Stimulated activated naive B cell treated with anti-CD40 and anti-IgM and Interleukin-4, amounts not matched to agents 10 μg/mL and 1 μg/mL and 100 μg/mL, for 72 hours (primary cell): ENCODE measurements around the gene DNAJC2.
"Not testable (repeated sequence)": the region's sequence is repeated elsewhere in the genome, so short reads cannot be mapped to it uniquely, and the experiment has no call there.

Source experiments
- ATAC-seq, 2 donors: fragments of 150-1000 bp; cut with Tn5 transposase; replicated peaks; 2 replicates each; pipeline ENCODE4 v1.10.0; 2021; ENCODE audit warnings: moderate library complexity in 1 of 2
- DNase-seq: peaks from one replicate; pipeline ENCODE4 v3.0.0; 2021
- H3K27ac Mint-ChIP-seq: one replicate; pipeline ENCODE4 v1.8.0; 2022; ENCODE audit warnings: mild to moderate bottlenecking, mixed read lengths
- H3K27me3 Mint-ChIP-seq, 2 donors: one replicate each; pipeline ENCODE4 v1.8.0; 2022; ENCODE audit warnings: mixed read lengths in 2 of 2
- H3K36me3 Mint-ChIP-seq, 2 donors: one replicate each; pipeline ENCODE4 v1.8.0; 2022; ENCODE audit warnings: mixed read lengths in 2 of 2, mild to moderate bottlenecking in 1 of 2
- H3K4me1 Mint-ChIP-seq, 2 donors: one replicate each; pipeline ENCODE4 v1.8.0; 2022; ENCODE audit warnings: mixed read lengths in 2 of 2, mild to moderate bottlenecking in 1 of 2
- H3K4me3 Mint-ChIP-seq, 2 donors: one replicate each; pipeline ENCODE4 v1.8.0; 2022; ENCODE audit warnings: mild to moderate bottlenecking in 2 of 2, mixed read lengths in 2 of 2, moderate library complexity in 1 of 2
- H3K9me3 Mint-ChIP-seq, 2 donors: one replicate each; pipeline ENCODE4 v1.8.0; 2022; ENCODE audit warnings: mixed read lengths in 2 of 2, mild to moderate bottlenecking in 1 of 2

DNAJC2 gene

DNA sequence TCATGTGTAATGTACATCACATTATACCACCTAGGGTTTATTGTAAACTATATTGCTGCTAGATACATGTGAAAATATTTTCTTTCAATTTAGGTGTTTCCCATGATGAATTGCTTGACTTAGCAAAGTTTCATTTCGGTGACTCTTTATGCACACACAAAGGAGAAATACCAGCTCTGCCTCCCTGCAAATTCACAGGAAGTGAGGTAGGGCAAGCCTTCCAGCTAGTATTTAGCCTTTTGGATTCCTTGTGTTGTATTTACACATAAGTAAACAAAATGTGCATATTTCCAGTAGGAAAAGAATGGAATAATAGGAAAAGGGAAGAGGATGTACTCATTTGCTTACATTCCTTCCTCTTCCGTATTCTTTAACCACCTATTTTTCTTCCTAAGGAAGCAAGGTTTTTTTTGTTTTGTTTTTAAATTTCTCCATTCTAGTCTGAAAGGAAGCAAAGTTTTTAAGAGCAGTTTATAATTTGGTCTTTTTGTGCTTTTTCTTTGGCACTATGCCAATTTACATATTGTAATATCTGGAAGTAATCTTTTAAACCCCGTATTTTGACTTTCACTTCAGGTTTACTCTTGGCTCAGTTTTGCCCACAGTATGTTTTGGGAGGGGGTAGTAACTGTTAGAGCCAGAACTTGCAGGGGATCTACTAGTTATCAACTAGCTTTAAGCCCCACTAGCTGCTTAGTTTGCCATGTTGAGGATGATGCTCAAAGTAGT lies 36.9 kb downstream of the DNAJC2 start:
- ATAC-seq (no peak), DNase-seq (no peak)
- Mint-ChIP-seq H3K9me3 (no peaks in the 10 kb centered on the region), H3K27ac (peak overlapping the region; percentile 51), H3K27me3 (no peaks in the 10 kb centered on the region), H3K4me1 (peaks cover 3 to 9% of the 10 kb centered on the region in 2 donors), H3K4me3 (no peak overlapping the region), H3K36me3 (peaks cover 20 to 26% of the 10 kb centered on the region in 2 donors)

DNA sequence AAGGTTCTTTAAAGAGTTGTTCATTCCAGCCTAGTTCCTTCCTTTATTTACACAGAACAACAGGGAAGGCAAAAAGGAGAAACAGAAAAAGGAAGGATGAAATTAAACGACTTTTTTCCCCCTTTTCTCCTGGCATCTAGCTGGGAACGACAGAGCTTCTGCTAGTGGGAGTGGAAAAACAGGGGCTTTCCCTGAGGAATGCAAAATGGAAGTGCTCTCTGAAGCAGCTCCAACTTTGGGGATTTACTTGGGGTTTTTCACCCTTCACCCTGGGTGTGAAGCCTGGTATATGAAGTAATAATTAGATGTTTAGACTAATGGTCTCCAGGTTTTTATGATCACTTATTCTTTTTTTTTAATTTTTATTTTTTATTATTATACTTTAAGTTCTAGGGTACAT lies 43.1 kb downstream of the DNAJC2 start:
- Mint-ChIP-seq H3K4me1 (peaks cover 16 to 24% of the 10 kb centered on the region in 2 donors), H3K4me3 (no peak overlapping the region)

GRCh38 chr7:103299660-103300059 lies 44.9 kb downstream of the DNAJC2 start:
- H3K27ac Mint-ChIP-seq, result no peak overlapping the region
- H3K27me3 Mint-ChIP-seq, result no peaks in the 10 kb centered on the region
- H3K9me3 Mint-ChIP-seq, result no peaks in the 10 kb centered on the region
- ATAC-seq, result no peak
- H3K4me3 Mint-ChIP-seq, result no peak overlapping the region
- H3K4me1 Mint-ChIP-seq, result peaks cover 18 to 31% of the 10 kb centered on the region in 2 donors
- DNase-seq, result no peak
- H3K36me3 Mint-ChIP-seq, result peaks cover 9 to 21% of the 10 kb centered on the region in 2 donors

More for the DNA sequence above, 43.1 kb downstream of the DNAJC2 start:
- Mint-ChIP-seq H3K27ac (peak overlapping the region; percentile 76), H3K9me3 (no peaks in the 10 kb centered on the region), H3K36me3 (peaks cover 14 to 21% of the 10 kb centered on the region in 2 donors), H3K27me3 (no peaks in the 10 kb centered on the region)
- DNase-seq (no peak), ATAC-seq (no peak)

DNA sequence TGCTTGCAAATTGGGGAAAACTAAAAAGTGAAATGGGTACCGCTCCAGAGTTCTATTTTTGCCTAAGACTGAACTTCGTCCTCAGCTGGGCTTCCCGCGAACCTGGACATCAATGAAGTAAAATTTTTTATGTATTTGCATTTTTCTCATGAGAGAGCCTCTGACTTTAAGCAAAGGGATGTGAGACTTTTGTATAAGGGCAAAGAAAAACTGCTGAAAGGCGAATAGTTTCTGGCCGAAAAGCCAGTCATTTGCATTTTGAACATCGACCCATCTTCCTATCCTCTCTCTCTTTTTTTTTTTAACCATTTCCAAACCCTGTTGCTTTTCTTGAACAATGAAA lies 46.8 kb downstream of the DNAJC2 start:
- DNase-seq (no peak), ATAC-seq (no peak)
- Mint-ChIP-seq H3K27me3 (peaks cover 0 to 6% of the 10 kb centered on the region in 2 donors), H3K27ac (peak overlapping the region; percentile 97), H3K4me1 (peaks cover 16 to 31% of the 10 kb centered on the region in 2 donors), H3K36me3 (peaks cover 3 to 13% of the 10 kb centered on the region in 2 donors), H3K9me3 (no peaks in the 10 kb centered on the region), H3K4me3 (peak overlapping the region; percentile 81 to 87)

DNA sequence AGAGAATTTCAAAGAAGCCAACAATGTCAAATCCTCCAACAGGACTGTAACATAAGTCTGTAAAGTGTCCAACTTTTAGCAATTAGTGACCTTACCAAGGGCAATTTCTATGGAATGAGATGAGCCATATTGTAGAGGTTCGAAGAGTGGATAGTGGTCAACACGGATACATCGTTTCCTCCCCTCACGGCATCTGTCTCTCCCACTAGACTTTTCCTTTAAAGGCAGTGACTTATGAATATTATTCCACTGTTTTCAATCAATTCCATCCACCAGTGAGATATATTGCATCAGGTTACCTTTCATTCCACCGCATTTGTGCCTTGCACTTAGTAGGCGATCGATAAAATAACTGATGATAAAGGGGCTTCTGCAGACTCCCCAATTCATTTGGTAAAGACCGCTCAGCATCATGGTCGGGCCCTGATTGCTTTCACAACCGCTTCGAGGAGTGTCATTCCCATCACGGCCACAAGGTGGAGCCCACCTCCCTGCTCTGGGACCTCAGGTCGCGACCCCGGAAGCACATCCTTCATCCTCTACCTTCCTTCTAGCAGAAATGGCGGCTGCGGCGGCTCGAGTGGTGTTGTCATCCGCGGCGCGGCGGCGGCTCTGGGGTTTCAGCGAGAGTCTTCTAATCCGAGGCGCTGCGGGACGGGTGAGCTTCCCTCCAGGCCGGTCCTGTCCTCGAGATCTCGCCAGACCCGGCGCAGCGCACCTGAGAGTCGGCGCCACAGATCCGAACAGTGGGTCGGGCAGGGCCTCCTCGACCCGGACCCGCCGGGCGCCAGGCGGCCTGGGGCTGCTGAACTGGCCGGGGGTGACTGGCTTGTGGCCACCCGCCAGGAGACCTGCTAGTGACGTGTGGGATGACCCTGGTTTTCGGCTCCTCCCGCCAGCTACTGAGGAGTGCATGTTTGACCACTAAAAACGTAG lies 47.4 kb downstream of the DNAJC2 start, which contains the start of gene PMPCB:
PMPCB (plus strand) TSS at position 535 of the 936 bp plus-strand sequence; CDS start at position 560, 25 bp downstream.
- H3K4me3 Mint-ChIP-seq, result peak within 1 kb of the TSS; percentile 81 to 87
- H3K9me3 Mint-ChIP-seq, result no peaks in the 10 kb centered on the region
- peak; percentile 92 for DNase-seq
- peak; percentile 90 for ATAC-seq
- H3K27ac Mint-ChIP-seq, result peak within 1 kb of the TSS; percentile 97
- H3K4me1 Mint-ChIP-seq, result peaks cover 16 to 31% of the 10 kb centered on the region in 2 donors
- H3K27me3 Mint-ChIP-seq, result peaks cover 0 to 8% of the 10 kb centered on the region in 2 donors
- peaks cover 3 to 13% of the 10 kb centered on the region in 2 donors for H3K36me3 Mint-ChIP-seq

- DNase-seq, result no peak
These were observed 51.0 kb downstream of the DNAJC2 start for GRCh38 chr7:103293526-103293925.

DNA sequence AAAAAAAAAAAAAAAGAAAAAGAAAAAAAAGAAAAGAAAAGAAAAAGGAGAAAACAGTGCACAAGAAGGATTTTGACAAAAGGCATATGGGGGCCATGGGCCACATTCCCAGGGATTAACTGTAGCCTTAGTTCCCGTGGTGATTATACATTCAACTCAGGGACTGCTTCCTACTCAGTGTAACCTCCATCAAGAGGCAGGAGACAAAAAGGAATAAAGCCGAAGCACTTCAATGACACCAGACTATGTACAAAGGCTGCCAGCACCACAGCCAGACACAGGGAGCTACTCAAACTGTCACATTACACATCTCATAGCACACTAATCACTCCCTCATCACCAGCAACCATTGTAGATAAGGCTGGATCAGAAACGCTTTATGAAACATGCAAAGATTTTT lies 52.4 kb downstream of the DNAJC2 start:
- no peak overlapping the region for H3K27ac Mint-ChIP-seq
- H3K9me3 Mint-ChIP-seq, result no peaks in the 10 kb centered on the region
- H3K4me3 Mint-ChIP-seq, result no peak overlapping the region
- peaks cover 0 to 16% of the 10 kb centered on the region in 2 donors for H3K27me3 Mint-ChIP-seq
- ATAC-seq (no peak), DNase-seq (no peak)
- peaks cover 0 to 5% of the 10 kb centered on the region in 2 donors for H3K36me3 Mint-ChIP-seq
- H3K4me1 Mint-ChIP-seq, result peaks cover 6 to 13% of the 10 kb centered on the region in 2 donors

More at GRCh38 chr7:103293526-103293925, 51.0 kb downstream of the DNAJC2 start:
- no peak overlapping the region for H3K27ac Mint-ChIP-seq
- H3K9me3 Mint-ChIP-seq, result no peaks in the 10 kb centered on the region
- ATAC-seq, result no peak
- peaks cover 0 to 16% of the 10 kb centered on the region in 2 donors for H3K27me3 Mint-ChIP-seq
- peaks cover 0 to 5% of the 10 kb centered on the region in 2 donors for H3K36me3 Mint-ChIP-seq
- peaks cover 9 to 14% of the 10 kb centered on the region in 2 donors for H3K4me1 Mint-ChIP-seq
- H3K4me3 Mint-ChIP-seq, result no peak overlapping the region

DNA sequence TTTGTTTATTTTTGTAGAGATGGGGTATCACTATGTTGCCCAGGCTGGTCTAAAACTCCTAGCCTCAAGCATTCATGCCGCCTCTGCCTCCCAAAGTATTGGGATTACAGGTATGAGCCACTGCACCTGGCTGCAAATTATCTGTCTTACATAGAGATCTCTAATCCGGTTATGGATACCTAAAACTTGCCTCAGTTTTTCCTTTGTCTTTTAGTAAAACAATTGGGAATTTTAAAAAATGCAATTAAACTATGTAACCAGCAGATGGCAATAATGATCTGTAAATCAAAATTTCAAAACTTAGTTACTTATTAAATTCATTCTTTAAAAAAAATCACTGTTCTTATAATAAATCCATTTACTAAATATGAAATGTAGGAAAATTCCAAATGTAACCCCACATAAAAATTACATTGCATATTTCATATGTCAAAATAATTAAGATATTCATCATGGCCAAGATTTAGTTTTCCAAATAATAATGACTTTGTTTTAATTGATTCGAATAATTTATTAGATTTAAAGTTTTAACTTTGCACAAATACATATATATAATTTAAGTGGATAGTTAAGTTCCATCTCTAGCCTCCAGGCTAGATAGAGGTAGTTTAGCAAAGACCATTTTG lies 61.7 kb downstream of the DNAJC2 start:
- not testable (repeated sequence) for H3K27me3 Mint-ChIP-seq, H3K36me3 Mint-ChIP-seq, H3K27ac Mint-ChIP-seq, DNase-seq, H3K4me3 Mint-ChIP-seq, ATAC-seq, H3K9me3 Mint-ChIP-seq
- peaks cover 12 to 25% of the 10 kb centered on the region in 2 donors for H3K4me1 Mint-ChIP-seq

GRCh38 chr7:103280803-103281155 lies 63.8 kb downstream of the DNAJC2 start:
- Mint-ChIP-seq H3K27ac (peak overlapping the region; percentile 98), H3K4me1 (peaks cover 12 to 26% of the 10 kb centered on the region in 2 donors), H3K4me3 (peak overlapping the region; percentile 91 to 100)
- H3K36me3 Mint-ChIP-seq, DNase-seq, H3K9me3 Mint-ChIP-seq, H3K27me3 Mint-ChIP-seq: not testable (repeated sequence)
- ATAC-seq, result peak; percentile 33 to 37

GRCh38 chr7:103279963-103280802 lies 64.4 kb downstream of the DNAJC2 start:
- not testable (repeated sequence) for H3K9me3 Mint-ChIP-seq, H3K36me3 Mint-ChIP-seq, H3K27me3 Mint-ChIP-seq
- ATAC-seq (peak; percentile 89 to 92), DNase-seq (peak; percentile 90)
- Mint-ChIP-seq H3K4me1 (peaks cover 12 to 26% of the 10 kb centered on the region in 2 donors), H3K27ac (peak overlapping the region; percentile 98), H3K4me3 (peak overlapping the region; percentile 91 to 100)

- Mint-ChIP-seq H3K4me3 (peak overlapping the region; percentile 91 to 100), H3K27ac (peak overlapping the region; percentile 20), H3K4me1 (peaks cover 12 to 26% of the 10 kb centered on the region in 2 donors)
- not testable (repeated sequence) for H3K9me3 Mint-ChIP-seq, H3K36me3 Mint-ChIP-seq, H3K27me3 Mint-ChIP-seq, DNase-seq
- peak; percentile 21 to 30 for ATAC-seq
These were observed 65.0 kb downstream of the DNAJC2 start for GRCh38 chr7:103279636-103279962.

- peaks cover 12 to 26% of the 10 kb centered on the region in 2 donors for H3K4me1 Mint-ChIP-seq
- not testable (repeated sequence) for DNase-seq, H3K27ac Mint-ChIP-seq, H3K9me3 Mint-ChIP-seq, H3K27me3 Mint-ChIP-seq, ATAC-seq
- peak overlapping the region in 1 of 2 donors; percentile 36 for H3K4me3 Mint-ChIP-seq
- peaks cover 7 to 14% of the 10 kb centered on the region in 2 donors for H3K36me3 Mint-ChIP-seq
These were observed 66.4 kb downstream of the DNAJC2 start for GRCh38 chr7:103278195-103278594.

DNA sequence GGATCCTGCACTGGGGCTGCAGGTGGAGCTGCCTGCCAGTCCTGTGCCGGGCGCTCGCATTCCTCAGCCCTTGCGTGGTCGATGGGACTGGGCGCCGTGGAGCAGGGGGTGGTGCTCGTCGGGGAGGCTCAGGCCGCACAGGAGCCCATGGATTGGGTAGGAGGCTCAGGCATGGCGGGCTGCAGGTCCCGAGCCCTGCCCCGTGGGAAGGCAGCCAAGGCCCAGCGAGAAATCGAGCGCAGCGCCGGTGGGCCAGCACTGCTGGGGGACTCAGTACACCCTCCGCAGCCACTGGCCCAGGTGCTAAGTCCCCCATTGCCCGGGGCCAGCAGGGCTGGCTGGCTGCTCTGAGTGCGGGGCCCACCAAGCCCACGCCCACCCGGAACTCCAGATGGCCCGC lies 69.7 kb downstream of the DNAJC2 start:
- ATAC-seq, H3K27ac Mint-ChIP-seq, H3K9me3 Mint-ChIP-seq, H3K27me3 Mint-ChIP-seq, DNase-seq, H3K4me3 Mint-ChIP-seq: not testable (repeated sequence)
- H3K36me3 Mint-ChIP-seq, result peaks cover 9 to 13% of the 10 kb centered on the region in 2 donors
- H3K4me1 Mint-ChIP-seq, result peaks cover 9 to 17% of the 10 kb centered on the region in 2 donors
